KMS-11 (cell line): Measurements from ENCODE around the gene PACSIN1.

Experiments
- H2AFZ ChIP-seq: fragments of 200-600 bp; sonication (generic); 2 replicates; pipeline ENCODE4 v1.6.1; 2016; ENCODE audit warnings: antibody characterized with exemption, mixed run types, low read depth
- H3K27ac ChIP-seq: fragments of 200-600 bp; sonication (generic); 2 replicates; pipeline ENCODE4 v1.6.1; 2016; ENCODE audit warnings: mild to moderate bottlenecking, mixed run types
- H3K27me3 ChIP-seq: fragments of 200-600 bp; sonication (generic); 2 replicates; pipeline ENCODE4 v1.6.1; 2017; ENCODE audit warnings: mild to moderate bottlenecking, low read depth, mixed run types, moderate library complexity; ENCODE audit not compliant: insufficient read depth
- H3K36me3 ChIP-seq: fragments of 200-600 bp; sonication (generic); 2 replicates; pipeline ENCODE4 v1.6.1; 2017; ENCODE audit warnings: mild to moderate bottlenecking, mixed run types; ENCODE audit not compliant: insufficient read depth
- H3K4me1 ChIP-seq: fragments of 200-600 bp; sonication (generic); 2 replicates; pipeline ENCODE4 v1.6.1; 2016; ENCODE audit warnings: mild to moderate bottlenecking, low read depth, mixed run types; ENCODE audit not compliant: poor library complexity, severe bottlenecking
- H3K4me2 ChIP-seq: fragments of 200-600 bp; sonication (generic); 2 replicates; pipeline ENCODE4 v1.7.0; 2016; ENCODE audit warnings: mild to moderate bottlenecking, mixed run types
- H3K4me3 ChIP-seq: fragments of 200-600 bp; sonication (generic); IDR thresholded peaks from 2 replicates; pipeline ENCODE4 v1.6.1; 2017; ENCODE audit warnings: low read depth, low read length, mixed read lengths; ENCODE audit not compliant: insufficient read depth
- H3K79me2 ChIP-seq: fragments of 200-600 bp; sonication (generic); 2 replicates; pipeline ENCODE4 v1.6.1; 2016; ENCODE audit warnings: low read depth, mixed run types; ENCODE audit not compliant: insufficient read depth
- H3K9ac ChIP-seq: fragments of 200-600 bp; sonication (generic); 2 replicates; pipeline ENCODE4 v1.6.1; 2016; ENCODE audit warnings: mild to moderate bottlenecking, mixed run types
- H4K20me1 ChIP-seq: fragments of 200-600 bp; sonication (generic); 2 replicates; pipeline ENCODE4 v1.6.1; 2016; ENCODE audit warnings: mild to moderate bottlenecking, mixed run types; ENCODE audit not compliant: insufficient read depth
- TF ChIP-seq, protein P1 (sequence below): fragments of 200-600 bp; sonication (generic); conservative IDR thresholded peaks from 2 replicates; pipeline ENCODE4 v1.6.1; 2017; ENCODE audit warnings: low read depth, mild to moderate bottlenecking, antibody characterized with exemption, low read length, moderate library complexity, mixed read lengths

The PACSIN1 gene

GRCh38 chr6:34568341-34569201, 102.7 kb downstream of the PACSIN1 start:
- H3K36me3 ChIP-seq = no peaks in the 10 kb centered on the region
- H3K9ac ChIP-seq = no peak overlapping the region
- no peak overlapping the region for H3K27ac ChIP-seq
- no peaks in the 10 kb centered on the region for H3K27me3 ChIP-seq
- no peak overlapping the region for H2AFZ ChIP-seq
- H3K79me2 ChIP-seq = no peaks in the 10 kb centered on the region
- H3K4me1 ChIP-seq = no peaks in the 10 kb centered on the region
- TF ChIP-seq, protein P1, sequence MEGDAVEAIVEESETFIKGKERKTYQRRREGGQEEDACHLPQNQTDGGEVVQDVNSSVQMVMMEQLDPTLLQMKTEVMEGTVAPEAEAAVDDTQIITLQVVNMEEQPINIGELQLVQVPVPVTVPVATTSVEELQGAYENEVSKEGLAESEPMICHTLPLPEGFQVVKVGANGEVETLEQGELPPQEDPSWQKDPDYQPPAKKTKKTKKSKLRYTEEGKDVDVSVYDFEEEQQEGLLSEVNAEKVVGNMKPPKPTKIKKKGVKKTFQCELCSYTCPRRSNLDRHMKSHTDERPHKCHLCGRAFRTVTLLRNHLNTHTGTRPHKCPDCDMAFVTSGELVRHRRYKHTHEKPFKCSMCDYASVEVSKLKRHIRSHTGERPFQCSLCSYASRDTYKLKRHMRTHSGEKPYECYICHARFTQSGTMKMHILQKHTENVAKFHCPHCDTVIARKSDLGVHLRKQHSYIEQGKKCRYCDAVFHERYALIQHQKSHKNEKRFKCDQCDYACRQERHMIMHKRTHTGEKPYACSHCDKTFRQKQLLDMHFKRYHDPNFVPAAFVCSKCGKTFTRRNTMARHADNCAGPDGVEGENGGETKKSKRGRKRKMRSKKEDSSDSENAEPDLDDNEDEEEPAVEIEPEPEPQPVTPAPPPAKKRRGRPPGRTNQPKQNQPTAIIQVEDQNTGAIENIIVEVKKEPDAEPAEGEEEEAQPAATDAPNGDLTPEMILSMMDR = no peak
- H4K20me1 ChIP-seq = no peaks in the 10 kb centered on the region
- H3K4me2 ChIP-seq = no peak overlapping the region
- H3K4me3 ChIP-seq = no peak overlapping the region

DNA sequence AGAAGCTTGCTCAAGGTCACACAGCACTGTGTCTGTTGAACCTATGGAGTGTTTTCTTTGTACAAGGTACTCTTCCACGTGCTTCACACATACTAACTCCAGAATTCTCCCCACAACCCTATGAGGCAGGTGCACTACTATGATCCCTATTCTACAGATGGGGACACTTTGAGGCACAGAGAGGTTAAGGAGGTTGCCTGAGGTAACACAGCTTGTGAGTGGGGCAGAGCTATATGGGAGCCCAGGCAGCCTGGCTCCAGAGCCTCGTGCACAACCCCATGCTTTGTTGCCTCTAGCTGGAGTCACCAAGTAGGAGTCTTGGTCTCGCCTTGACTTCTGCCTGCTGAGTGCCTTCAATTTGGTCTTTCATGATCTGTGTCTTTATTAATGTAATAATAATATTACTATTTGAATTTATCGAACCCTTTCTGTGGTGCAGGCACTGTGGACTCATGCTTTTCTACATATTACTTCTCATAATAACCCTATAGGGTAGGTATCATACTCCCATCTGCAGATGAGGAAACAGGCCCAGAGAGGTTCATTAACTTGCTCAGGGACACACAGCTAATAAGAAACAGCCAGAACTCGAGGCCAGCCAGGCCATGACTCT, 103.6 kb downstream of the PACSIN1 start:
- no peaks in the 10 kb centered on the region for H3K36me3 ChIP-seq
- no peak overlapping the region for H3K9ac ChIP-seq
- no peak overlapping the region for H3K4me3 ChIP-seq
- no peaks in the 10 kb centered on the region for H3K27me3 ChIP-seq
- no peaks in the 10 kb centered on the region for H4K20me1 ChIP-seq
- no peaks in the 10 kb centered on the region for H3K79me2 ChIP-seq
- no peak overlapping the region for H2AFZ ChIP-seq
- TF ChIP-seq, protein P1 = no peak
- H3K27ac ChIP-seq = no peak overlapping the region
- no peaks in the 10 kb centered on the region for H3K4me1 ChIP-seq
- no peak overlapping the region for H3K4me2 ChIP-seq

DNA sequence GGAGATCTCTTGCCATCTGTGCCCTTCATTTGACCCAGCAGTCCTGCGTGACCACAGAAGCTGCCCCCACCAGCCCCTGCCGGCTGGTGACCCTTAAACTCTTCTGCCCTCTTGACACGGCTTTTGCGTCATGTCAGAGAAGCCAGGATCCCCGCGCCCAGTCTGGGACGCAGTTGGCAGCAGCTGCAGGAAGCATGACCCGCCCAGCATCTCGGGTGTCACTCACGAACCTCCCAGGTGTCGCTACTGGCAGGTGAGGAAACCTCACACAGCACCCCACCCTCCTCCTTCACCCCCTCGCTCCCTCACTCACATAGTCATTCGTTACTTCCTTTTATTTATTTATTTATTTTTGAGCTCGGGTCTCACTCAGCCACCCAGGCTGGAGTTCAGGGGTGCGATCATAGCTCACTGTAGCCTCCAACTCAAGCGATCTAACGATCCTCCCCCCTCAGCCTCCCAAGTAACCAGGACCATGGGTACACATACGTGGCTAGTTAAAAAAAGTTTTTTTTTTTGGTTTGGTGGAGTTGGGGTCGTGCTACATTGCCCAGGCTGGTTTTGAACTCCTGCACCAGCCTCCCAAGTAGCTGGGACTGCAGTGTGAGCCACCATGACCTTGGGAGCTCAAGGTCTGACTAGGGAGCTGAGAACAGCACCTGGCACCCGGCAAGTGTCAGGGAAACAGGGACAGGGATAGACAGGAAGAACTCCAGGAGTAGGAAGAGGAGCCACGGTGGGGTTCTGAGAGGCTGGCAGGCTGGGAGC, 104.4 kb downstream of the PACSIN1 start:
- Histone ChIP-seq H2AFZ (no peak overlapping the region), H3K79me2 (no peaks in the 10 kb centered on the region), H3K27ac (no peak overlapping the region), H3K4me2 (no peak overlapping the region), H3K4me3 (no peak overlapping the region), H3K4me1 (no peaks in the 10 kb centered on the region), H3K27me3 (no peaks in the 10 kb centered on the region), H4K20me1 (no peaks in the 10 kb centered on the region), H3K36me3 (no peaks in the 10 kb centered on the region), H3K9ac (no peak overlapping the region)
- TF ChIP-seq, protein P1 = no peak

DNA sequence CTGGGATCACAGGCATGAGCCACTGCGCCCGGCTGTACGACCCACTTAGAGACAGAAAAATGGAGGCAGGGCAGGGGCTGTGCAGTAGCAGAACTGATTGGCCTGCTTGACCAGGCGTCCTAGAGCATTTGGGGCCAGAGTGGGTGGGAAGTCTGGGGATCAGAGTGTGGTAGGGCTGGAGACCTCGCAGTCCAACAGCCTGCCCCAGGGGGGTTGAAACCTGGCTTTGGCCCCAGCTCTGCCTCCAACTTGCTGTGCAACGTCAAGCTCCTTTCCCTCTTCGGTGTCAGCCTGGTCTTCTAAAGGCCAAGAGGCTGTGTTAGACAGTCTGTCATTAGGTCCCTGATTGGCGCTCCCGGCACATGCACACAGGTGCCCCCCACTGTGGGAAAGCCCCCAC, 105.5 kb downstream of the PACSIN1 start:
- Histone ChIP-seq H3K36me3 (no peaks in the 10 kb centered on the region), H4K20me1 (no peaks in the 10 kb centered on the region), H3K4me3 (no peak overlapping the region), H3K4me2 (no peak overlapping the region), H2AFZ (no peak overlapping the region), H3K9ac (no peak overlapping the region), H3K27ac (no peak overlapping the region), H3K27me3 (no peaks in the 10 kb centered on the region), H3K79me2 (no peaks in the 10 kb centered on the region), H3K4me1 (no peaks in the 10 kb centered on the region)
- TF ChIP-seq, protein P1 = no peak
